Myocyte (in vitro differentiated cells): Measurements from ENCODE around the gene SOAT2. TPM values are rescaled to one million over a fixed set of nuclear protein-coding genes. Genes with fewer than 3 reads are reported as not detected.

ENCODE experiments used
- DNase-seq: peaks from one replicate; pipeline ENCODE4 v3.0.0-alpha.2; 2012; ENCODE audit warnings: low read depth
- total RNA-seq: library from RNA; depleted of rRNA; stranded (reverse); fragments of >200 nt; gene quantifications from 2 replicates; pipeline ENCODE4 v1.2.3, GENCODE V29; 2014

The SOAT2 gene
- total RNA-seq, 1 donor from 2014 or later = not detected

DNA sequence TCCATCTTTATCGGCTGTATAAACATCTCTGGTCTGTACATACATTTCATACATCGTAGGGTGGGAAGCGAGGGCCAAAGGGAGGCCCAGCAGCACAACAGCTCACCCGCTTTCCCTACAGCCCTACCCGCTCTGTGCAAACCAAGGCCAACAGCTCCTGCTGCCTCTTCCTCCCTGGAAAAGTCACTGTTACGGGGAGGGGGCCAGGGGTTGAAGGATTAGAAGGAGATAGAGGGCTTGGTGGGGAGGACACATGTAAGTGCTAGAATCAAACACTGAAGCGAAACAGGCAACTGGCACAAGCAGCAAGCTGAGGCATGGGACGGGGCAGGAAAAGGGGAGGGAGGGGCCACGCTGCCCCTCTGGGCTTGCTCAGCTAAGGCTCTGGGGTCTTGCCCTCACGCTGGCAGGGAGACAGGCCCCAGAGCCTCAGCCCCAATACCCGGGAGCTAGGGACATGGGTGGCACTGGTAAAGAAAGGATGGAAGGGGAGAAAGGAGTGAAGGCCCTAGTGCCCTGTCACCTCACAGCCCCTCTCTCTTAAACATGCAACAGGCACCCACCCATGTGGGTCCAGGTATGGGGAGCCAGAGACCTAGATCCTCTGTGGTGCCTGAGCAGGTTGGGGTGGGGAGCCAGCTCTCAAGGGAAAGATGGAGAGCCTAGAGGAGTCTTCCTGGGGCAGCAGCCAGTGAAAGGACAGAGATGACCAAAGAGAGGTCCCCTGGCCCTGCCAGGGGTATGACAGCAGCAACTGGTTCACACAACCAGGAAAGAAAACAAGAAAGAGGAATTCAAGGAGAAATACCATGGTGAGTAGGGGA, 38.5 kb upstream of the SOAT2 start:
- no peak for DNase-seq

- DNase-seq = no peak
Observed at GRCh38 chr12:53065470-53065869, 37.8 kb upstream of the SOAT2 start.

GRCh38 chr12:53065975-53066931, 37.0 kb upstream of the SOAT2 start:
- DNase-seq = peak; percentile 81

- no peak for DNase-seq
Observed at GRCh38 chr12:53067074-53067992, 36.0 kb upstream of the SOAT2 start.

DNA sequence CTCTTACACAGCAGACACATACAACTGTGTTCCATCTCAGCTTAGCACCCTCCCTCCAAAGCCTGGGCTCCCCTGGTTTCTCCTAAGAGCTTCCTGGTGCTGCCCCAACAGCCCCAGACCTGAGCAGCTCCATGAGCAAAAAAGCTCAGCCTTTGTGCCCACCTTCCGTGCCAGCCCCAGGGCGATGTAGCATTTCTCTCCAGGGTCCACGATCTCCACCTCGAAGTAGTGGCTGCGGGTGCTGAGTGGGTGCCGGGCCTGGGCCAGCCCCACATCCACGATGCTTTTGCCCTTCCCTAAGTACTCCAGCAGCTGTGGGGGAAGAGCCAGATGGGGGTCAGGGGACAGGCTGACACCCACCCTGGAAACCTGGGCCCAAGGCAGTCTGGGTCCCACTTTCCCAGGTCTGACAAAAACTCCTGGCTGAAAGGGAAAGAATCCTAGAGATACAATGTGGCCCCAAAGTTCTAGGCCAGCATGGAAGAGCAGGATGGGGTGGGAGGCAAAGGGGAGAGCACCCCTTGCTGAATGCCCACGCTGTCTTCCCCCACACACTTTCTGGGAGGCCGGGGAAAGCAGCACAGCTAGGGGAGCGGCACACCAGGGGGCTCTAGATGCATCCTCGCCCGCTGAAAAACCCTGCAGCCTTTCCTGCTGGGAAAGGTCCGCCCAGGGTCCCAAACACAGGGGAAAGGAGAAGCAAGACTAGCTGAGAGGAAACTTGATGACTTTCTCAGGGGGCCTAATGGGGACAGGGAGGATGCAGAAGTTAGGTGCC, 35.1 kb upstream of the SOAT2 start:
- DNase-seq = no peak

DNA sequence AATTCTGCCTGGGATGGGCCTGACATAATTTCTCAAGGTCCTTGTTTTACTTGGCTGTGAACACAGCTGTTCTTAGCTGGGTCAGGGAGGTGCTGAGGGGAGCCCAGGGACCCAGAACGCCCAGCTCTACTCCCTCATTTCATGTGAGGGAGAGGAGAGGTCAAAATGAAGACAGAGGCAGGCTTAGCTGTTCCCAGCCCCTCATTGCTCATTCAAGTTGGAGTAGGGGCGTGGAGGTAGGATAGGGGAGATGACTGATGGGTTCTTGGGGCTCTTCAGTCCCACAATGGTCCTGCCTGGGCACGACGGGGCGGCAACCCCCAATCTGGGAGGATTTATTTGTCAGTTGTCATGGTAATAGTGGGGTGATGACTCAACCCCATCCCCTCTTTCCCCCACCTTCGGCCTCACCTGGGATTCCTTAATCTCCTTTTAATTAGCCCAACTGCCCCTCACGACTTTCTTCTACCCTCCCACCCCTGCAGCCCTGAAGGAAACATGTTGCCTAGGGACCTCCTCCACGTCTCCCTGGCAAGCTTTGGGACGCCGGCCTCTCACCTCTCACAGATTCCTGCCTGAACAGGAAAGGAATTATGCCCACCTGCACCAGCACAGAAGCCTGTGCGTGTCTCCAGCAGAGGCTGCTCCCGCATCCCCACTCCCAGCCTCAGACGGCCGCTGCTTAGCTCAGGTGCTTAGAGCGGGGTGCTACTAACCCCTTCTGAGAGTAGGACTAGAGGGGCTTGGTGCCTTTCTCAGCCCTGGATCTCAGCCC, 34.3 kb upstream of the SOAT2 start:
- no peak for DNase-seq

- no peak for DNase-seq
Observed at GRCh38 chr12:53069621-53070410, 33.5 kb upstream of the SOAT2 start.

DNA sequence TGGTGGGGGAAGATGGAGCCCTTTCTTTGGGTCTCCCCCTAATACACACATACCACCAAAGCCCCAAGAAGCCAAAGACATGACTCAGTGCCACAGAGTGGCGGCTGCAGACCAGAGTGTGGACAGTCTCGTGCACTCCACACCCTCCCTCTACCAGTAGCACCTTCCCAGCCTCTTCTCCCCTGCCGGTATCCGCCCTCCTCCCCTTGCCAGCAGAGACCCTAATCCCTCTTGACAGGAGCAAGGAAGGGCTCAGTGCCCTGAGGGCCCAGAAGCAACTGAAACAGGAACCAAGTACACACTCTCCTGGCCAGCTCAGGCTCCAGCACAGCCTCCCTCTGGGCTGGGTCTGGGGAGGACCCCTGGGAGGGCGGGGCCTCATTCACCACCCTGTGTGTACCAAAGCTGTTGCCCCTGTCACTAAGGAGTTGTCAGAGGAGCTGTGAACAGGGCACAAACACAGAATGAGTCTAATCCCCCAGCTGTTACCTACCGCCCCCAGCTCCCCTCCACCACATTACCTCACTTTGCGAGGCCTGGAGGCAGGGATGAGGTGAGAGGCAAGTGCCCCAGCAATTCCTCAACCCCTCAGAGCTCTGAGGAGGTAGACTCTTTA, 32.3 kb upstream of the SOAT2 start:
- peak; percentile 53 for DNase-seq

DNA sequence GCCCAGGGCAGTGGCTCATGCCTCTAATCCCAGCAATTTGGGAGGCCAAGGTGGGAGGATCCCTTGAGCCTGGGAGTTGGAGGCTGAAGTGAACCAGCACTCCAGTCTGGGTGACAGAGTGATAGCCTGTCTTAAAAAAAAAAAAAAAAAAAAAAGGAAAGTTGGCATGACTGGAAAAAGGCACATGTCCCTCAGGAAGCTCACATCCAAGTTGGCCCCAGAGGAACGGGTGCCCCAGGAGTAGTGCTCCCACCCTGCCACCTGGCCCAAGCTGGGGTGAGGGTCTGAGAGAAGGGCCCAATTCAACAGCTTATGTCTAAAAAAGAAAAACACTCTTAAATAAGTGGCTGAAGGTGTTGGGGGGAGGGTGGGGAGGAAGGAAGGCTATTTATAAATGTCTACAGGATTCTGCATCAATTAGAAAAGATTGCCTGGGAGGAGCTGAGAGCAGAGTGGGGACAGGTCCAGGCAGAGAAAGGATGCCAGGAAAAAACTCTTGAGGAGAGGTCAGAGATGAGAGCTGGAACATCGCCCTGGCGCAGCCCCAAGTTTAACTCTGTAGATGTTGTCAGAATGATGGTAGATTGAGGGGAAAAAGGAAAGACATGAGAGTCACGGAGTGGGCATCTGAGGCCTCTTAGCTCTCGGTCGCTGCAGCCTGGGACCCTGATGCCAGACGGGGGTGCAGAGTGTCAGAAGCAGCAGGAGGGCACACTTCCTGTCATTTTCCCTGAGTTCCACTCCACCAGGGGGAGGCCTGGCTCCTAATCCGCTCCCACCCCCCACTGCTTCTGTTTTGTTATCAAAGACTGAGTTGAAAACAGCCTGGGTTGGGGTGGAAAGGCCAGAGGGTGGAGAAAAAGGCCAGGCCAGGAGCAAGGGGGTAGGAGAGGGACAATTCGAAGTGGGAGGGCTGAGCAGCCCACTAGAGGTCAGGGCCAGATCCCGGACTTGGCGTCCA, 31.4 kb upstream of the SOAT2 start:
- no peak for DNase-seq

GRCh38 chr12:53073881-53074280, 29.4 kb upstream of the SOAT2 start:
- DNase-seq = no peak

- DNase-seq = no peak
Observed at GRCh38 chr12:53074283-53074998, 28.8 kb upstream of the SOAT2 start.

DNA sequence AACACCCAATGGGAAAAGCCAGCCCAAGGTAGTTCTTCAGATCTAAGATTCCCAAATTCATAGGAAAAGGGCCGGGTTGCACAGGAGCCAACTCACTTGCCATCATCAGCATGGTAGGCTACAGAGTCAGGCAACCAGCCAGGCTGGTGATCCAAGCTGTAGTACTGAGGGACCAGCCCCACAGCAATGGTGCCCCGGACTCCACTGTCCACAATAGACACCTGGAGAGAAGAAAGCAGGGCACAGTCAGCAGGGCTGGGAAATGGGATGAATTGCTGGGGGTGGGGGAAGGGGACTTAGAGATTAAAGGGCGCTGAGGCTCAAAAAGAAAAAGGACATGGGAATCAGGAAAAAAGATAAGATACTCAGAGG, 28.3 kb upstream of the SOAT2 start:
- no peak for DNase-seq

- DNase-seq = no peak
Observed at GRCh38 chr12:53076461-53076860, 26.8 kb upstream of the SOAT2 start.

- no peak for DNase-seq
Observed at GRCh38 chr12:53077030-53077429, 26.3 kb upstream of the SOAT2 start.

DNA sequence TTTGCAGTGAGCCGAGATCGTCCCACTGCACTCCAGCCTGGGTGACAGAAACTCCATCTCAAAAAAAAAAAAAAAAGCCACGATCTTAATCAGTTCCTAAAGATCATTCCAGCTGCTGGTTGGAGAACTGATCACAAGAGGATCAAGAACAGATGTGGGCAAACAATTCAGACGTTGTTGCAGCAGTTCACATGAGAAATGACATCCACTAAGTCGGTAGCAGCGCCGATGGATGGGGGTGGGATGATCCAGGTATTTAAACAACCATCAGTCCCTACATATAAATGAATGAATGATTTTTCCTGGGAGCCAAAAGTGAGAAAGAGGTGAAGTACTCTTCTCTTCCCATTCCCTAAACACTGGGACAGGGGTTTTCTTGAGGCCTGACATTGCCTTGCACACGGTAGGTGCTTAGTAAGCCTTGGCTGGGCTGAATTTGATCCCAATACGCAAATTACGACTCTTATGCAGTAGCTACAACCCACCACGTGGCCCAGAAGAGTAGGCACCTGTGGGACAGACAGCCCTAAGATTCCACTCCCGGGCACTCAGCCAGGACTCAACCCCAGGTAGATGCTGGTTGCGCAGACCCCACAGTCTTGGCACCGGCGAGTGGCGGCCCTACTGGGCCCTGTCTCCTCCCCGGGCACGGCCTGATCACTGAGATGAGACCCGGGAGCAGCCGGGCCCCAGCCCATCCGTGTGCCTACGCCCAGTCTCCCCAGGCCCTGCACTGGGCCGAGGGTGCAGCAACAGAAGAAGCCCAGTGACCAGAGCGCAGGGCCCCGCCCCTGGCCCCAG, 24.7 kb upstream of the SOAT2 start:
- no peak for DNase-seq
